CD4-positive, alpha-beta memory T cell (primary cell): ENCODE measurements around the gene CARD9. TPM values are rescaled to one million over a fixed set of nuclear protein-coding genes. Genes with fewer than 3 reads are reported as not detected.

Experiments used
- CTCF ChIA-PET: fragments of 350-600 bp; sonication (Branson Sonifier 250); formaldehyde crosslinking; loops from one replicate; lab custom pipeline; 2021; ENCODE audit warnings: inconsistent platforms; ENCODE audit not compliant: partially characterized antibody; lab: Charles Lee
- POLR2A ChIA-PET: fragments of 350-600 bp; sonication (Branson Sonifier 250); formaldehyde crosslinking; loops from one replicate; lab custom pipeline; 2021; ENCODE audit not compliant: partially characterized antibody; lab: Charles Lee
- DNase-seq, 5 donors: peaks; one replicate each; pipeline versions ENCODE4 v3.0.0 to v3.0.0-alpha.2; 2020 to 2022; ENCODE audit warnings: mixed read lengths in 1 of 5
- H3K27ac ChIP-seq: one replicate; pipeline ENCODE4 v1.7.0; 2013; ENCODE audit warnings: low read depth, low read length
- H3K27me3 ChIP-seq: 2 replicates; pipeline ENCODE4 v1.7.0; 2013; ENCODE audit warnings: mild to moderate bottlenecking, low read length, moderate library complexity; ENCODE audit not compliant: insufficient read depth
- H3K36me3 ChIP-seq: 2 replicates; pipeline ENCODE4 v1.7.0; 2013; ENCODE audit warnings: mild to moderate bottlenecking, low read length, moderate library complexity; ENCODE audit not compliant: insufficient read depth
- H3K4me1 ChIP-seq: 2 replicates; pipeline ENCODE4 v1.7.0; 2013; ENCODE audit warnings: mild to moderate bottlenecking, low read length, moderate library complexity; ENCODE audit not compliant: insufficient read depth
- H3K4me3 ChIP-seq, 2 donors: one replicate each; pipeline ENCODE4 v1.7.0; 2013; ENCODE audit warnings: low read length in 2 of 2, mild to moderate bottlenecking in 1 of 2
- H3K9me3 ChIP-seq, 2 donors: one replicate each; pipeline ENCODE4 v1.7.0; 2013; ENCODE audit warnings: low read length in 2 of 2, control low read depth in 1 of 2; ENCODE audit not compliant: control insufficient read depth in 1 of 2
- H3K27ac Mint-ChIP-seq, 7 donors: one replicate each; pipeline ENCODE4 v1.8.0; 2020 to 2021; ENCODE audit warnings: mixed read lengths in 7 of 7, mild to moderate bottlenecking in 6 of 7, inconsistent platforms in 3 of 7, moderate library complexity in 3 of 7
- H3K27me3 Mint-ChIP-seq, 2 donors: one replicate each; pipeline ENCODE4 v1.8.0; 2020 to 2021; ENCODE audit warnings: mixed read lengths in 2 of 2
- H3K36me3 Mint-ChIP-seq, 2 donors: one replicate each; pipeline ENCODE4 v1.8.0; 2020 to 2021; ENCODE audit warnings: mixed read lengths in 2 of 2, inconsistent platforms in 1 of 2, mild to moderate bottlenecking in 1 of 2
- H3K4me1 Mint-ChIP-seq, 4 donors: one replicate each; pipeline ENCODE4 v1.8.0; 2020 to 2021; ENCODE audit warnings: mixed read lengths in 4 of 4, mild to moderate bottlenecking in 1 of 4
- H3K4me3 Mint-ChIP-seq, 8 donors: one replicate each; pipeline ENCODE4 v1.8.0; 2020 to 2021; ENCODE audit warnings: mixed read lengths in 8 of 8, mild to moderate bottlenecking in 7 of 8, moderate library complexity in 6 of 8, inconsistent platforms in 3 of 8
- H3K9me3 Mint-ChIP-seq, 8 donors: one replicate each; pipeline ENCODE4 v1.8.0; 2020 to 2021; ENCODE audit warnings: mixed read lengths in 8 of 8, mild to moderate bottlenecking in 5 of 8, inconsistent platforms in 3 of 8, moderate library complexity in 1 of 8
- intact Hi-C: fragments of 100-400 bp; cut with micrococcal nuclease; formaldehyde crosslinking; loops from one replicate; pipeline ENCODE4 v1.15.1; 2023
- polyA plus RNA-seq, 2 donors: library from polyadenylated mRNA; unstranded; fragments of 300-500 nt; fragmentation: Illumina TruSeq; gene quantifications; one replicate each; pipeline ENCODE4 v1.2.3, GENCODE V29; 2021
- total RNA-seq, 2 experiments: library from RNA; stranded (reverse); gene quantifications; one replicate each; pipeline ENCODE4 v1.2.3, GENCODE V29; 2021

CARD9 gene
- total and polyA plus RNA-seq, 4 experiments from 2014 or later: 0.41 to 1.2 (median 0.70) TPM; not detected in 1

GRCh38 chr9:136339173-136339957, 34.1 kb downstream of the CARD9 start:
- no peaks in the 10 kb centered on the region for H3K4me1 ChIP-seq

GRCh38 chr9:136338511-136338910, 35.0 kb downstream of the CARD9 start:
- H3K9me3 ChIP-seq: no peaks in the 10 kb centered on the region
- H3K36me3 ChIP-seq: no peaks in the 10 kb centered on the region
- DNase-seq: no peak
- H3K27me3 ChIP-seq: no peaks in the 10 kb centered on the region
- Mint-ChIP-seq H3K4me3 (no peak overlapping the region), H3K4me1 (no peaks in the 10 kb centered on the region), H3K27me3 (no peaks in the 10 kb centered on the region), H3K27ac (peak overlapping the region in 1 of 7 donors; percentile 50), H3K36me3 (peaks cover 0 to 2% of the 10 kb centered on the region in 2 donors), H3K9me3 (no peaks in the 10 kb centered on the region)
- no peak overlapping the region for H3K4me3 ChIP-seq
- no peak overlapping the region for H3K27ac ChIP-seq
- ChIA-PET POLR2A (no interaction called here), CTCF (interaction anchor here (1.6 kb wide), 1 partner anchor 25 kb away, joined by 3 read pairs; the partner anchor contains the start of gene DNLZ)
- no peaks in the 10 kb centered on the region for H3K4me1 ChIP-seq
- intact Hi-C loops: no loop called here

More at GRCh38 chr9:136339173-136339957, 34.1 kb downstream of the CARD9 start:
- intact Hi-C loops: no loop called here
- Histone ChIP-seq H3K4me3 (no peak overlapping the region), H3K27ac (no peak overlapping the region), H3K27me3 (no peaks in the 10 kb centered on the region), H3K9me3 (no peaks in the 10 kb centered on the region), H3K36me3 (no peaks in the 10 kb centered on the region)
- Mint-ChIP-seq H3K9me3 (no peaks in the 10 kb centered on the region), H3K27ac (peak overlapping the region in 2 of 7 donors; percentile 32 to 50), H3K4me3 (no peak overlapping the region), H3K27me3 (no peaks in the 10 kb centered on the region), H3K36me3 (peaks cover 0 to 2% of the 10 kb centered on the region in 2 donors), H3K4me1 (no peaks in the 10 kb centered on the region)
- DNase-seq: peak in 3 of 5 donors; percentile 16 to 32 (median 28)
- CTCF ChIA-PET: interaction anchor here (0.6 to 1.6 kb wide), 2 partner anchors 24 to 295 kb away, joined by 3 read pairs; partner anchors contain the start of gene DNLZ
- POLR2A ChIA-PET: no interaction called here

DNA sequence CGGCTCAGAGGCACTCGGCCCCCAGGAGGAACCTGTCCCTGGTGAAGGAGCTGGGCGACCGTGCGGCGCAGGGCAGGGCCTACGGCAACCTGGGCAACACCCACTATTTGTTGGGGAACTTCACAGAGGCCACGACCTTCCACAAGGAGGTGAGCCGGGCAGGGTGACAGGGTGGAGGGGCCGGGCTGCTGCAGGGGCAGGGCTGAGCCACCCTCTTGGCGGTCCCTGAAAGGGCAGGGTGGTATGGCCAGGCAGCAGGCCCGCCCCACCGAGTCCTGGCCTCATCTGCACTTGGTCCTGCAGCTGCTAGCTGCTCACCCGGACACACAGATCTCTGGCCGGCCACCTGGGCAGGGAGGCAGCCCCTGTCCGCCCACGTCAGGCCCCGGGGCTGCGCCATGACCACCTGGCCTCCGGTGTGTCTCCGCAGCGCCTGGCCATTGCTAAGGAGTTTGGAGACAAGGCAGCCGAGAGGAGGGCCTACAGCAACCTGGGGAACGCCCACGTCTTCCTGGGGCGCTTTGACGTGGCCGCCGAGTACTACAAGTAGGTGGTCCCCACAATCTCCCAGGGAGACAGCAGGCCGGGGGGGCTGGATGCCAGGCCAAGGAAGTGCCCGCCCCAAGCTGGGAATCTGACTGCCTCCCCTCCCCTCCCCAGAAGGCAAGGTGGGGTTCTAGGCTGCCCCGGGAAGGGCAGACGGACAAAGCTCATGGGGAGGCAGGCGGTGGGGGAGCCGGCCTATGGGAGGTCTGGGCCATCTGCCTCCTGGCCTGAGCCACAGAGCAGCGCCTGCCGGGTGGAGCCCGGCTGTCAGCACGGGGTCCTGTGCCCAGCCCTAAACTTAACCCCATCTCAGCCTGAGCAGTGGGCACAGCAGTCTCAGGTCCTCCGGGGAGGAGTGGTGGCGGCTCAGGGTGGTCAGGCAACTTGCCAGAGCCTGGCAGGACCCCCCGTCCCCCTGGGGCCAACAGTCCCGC, 35.8 kb downstream of the CARD9 start:
- Histone ChIP-seq H3K9me3 (no peaks in the 10 kb centered on the region), H3K4me1 (no peaks in the 10 kb centered on the region), H3K4me3 (no peak overlapping the region), H3K27me3 (no peaks in the 10 kb centered on the region), H3K27ac (no peak overlapping the region), H3K36me3 (no peaks in the 10 kb centered on the region)
- Mint-ChIP-seq H3K9me3 (no peaks in the 10 kb centered on the region), H3K27ac (no peak overlapping the region), H3K4me1 (no peaks in the 10 kb centered on the region), H3K4me3 (no peak overlapping the region), H3K27me3 (no peaks in the 10 kb centered on the region), H3K36me3 (peaks cover 0 to 2% of the 10 kb centered on the region in 2 donors)
- POLR2A ChIA-PET: no interaction called here
- CTCF ChIA-PET: interaction anchor here (1.6 kb wide), 1 partner anchor 26 kb away, joined by 3 read pairs; the partner anchor contains the start of gene DNLZ
- intact Hi-C loops: no loop called here
- DNase-seq: no peak

DNA sequence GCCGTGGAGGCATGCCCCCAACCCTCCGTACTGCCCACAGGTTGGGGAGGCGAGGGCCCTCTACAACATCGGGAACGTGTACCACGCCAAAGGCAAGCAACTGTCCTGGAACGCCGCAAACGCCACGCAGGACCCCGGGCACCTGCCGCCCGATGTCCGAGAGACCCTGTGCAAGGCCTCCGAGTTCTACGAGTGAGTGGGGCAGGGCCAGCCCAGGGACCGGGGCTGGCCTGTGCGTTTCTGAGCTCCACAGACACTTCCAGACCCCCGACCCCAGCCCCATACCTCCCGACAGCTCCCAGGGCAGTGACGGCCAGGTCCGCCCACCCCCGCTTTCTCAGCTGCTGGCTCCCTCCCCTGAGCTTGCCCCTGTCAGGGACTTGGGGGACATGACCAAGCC, 36.6 kb downstream of the CARD9 start:
- Mint-ChIP-seq H3K36me3 (peaks cover 0 to 2% of the 10 kb centered on the region in 2 donors), H3K27ac (no peak overlapping the region), H3K9me3 (no peaks in the 10 kb centered on the region), H3K4me3 (no peak overlapping the region), H3K27me3 (no peaks in the 10 kb centered on the region), H3K4me1 (no peaks in the 10 kb centered on the region)
- Histone ChIP-seq H3K27me3 (no peaks in the 10 kb centered on the region), H3K9me3 (no peaks in the 10 kb centered on the region), H3K4me3 (no peak overlapping the region), H3K27ac (no peak overlapping the region), H3K36me3 (no peaks in the 10 kb centered on the region), H3K4me1 (no peaks in the 10 kb centered on the region)
- ChIA-PET POLR2A (no interaction called here), CTCF (no interaction called here)
- no peak for DNase-seq
- intact Hi-C loops: no loop called here

GRCh38 chr9:136336156-136336870, 37.2 kb downstream of the CARD9 start:
- Histone ChIP-seq H3K36me3 (no peaks in the 10 kb centered on the region), H3K4me3 (no peak overlapping the region), H3K9me3 (no peaks in the 10 kb centered on the region), H3K27me3 (no peaks in the 10 kb centered on the region), H3K27ac (no peak overlapping the region), H3K4me1 (no peaks in the 10 kb centered on the region)
- POLR2A ChIA-PET: interaction anchor here (1.6 kb wide), 1 partner anchor 27 kb away, joined by 5 read pairs; the partner anchor contains the start of gene DNLZ
- H3K4me1 Mint-ChIP-seq: no peaks in the 10 kb centered on the region
- no peaks in the 10 kb centered on the region for H3K9me3 Mint-ChIP-seq
- H3K36me3 Mint-ChIP-seq: peaks cover 0 to 2% of the 10 kb centered on the region in 2 donors
- intact Hi-C loops: no loop called here
- no peak for DNase-seq
- H3K4me3 Mint-ChIP-seq: no peak overlapping the region
- no peaks in the 10 kb centered on the region for H3K27me3 Mint-ChIP-seq
- no peak overlapping the region for H3K27ac Mint-ChIP-seq
- CTCF ChIA-PET: no interaction called here

DNA sequence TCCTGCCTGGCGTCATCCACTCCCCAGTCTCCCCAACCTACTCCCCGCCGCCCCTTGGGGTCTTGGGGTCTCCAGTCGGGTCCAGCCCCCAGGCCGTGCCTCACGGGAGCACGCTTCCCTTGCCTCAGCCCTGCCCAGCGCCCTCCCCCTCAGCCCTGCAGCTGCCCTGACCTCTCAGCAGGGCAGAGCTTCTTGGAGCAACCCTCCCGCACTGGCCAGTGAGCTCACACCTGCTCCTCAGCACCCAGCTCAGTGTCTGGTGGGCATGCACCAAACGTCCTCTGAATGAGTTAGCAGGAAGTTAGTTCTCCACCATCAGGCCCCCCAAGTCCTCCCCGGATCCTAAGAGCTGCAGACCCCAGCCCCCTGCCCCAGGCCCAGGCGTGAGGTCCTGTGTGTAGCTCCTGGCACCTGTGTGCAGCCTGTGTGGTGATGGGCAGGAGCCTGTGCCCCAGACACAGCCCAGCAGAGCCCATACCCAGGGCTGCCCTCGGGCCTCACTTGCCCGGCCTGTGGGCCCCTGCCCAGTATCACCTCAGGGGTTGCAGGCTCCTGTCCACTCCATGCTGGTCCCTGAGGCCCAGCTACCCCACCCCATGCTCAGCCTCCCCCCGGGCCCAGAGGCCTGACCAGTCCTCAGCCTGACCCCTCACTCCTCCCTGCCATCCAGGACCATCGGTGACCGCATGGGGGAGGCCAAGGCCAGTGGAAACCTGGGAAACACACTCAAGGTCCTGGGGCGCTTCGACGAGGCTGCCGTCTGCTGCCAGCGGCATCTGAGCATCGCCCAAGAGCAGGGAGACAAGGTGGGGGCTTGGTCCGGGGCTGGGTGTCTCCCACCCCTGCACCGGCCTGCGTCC, 37.9 kb downstream of the CARD9 start:
- peaks cover 0 to 2% of the 10 kb centered on the region in 2 donors for H3K36me3 Mint-ChIP-seq
- Histone ChIP-seq H3K27ac (no peak overlapping the region), H3K36me3 (no peaks in the 10 kb centered on the region), H3K27me3 (no peaks in the 10 kb centered on the region), H3K4me1 (no peaks in the 10 kb centered on the region), H3K4me3 (no peak overlapping the region), H3K9me3 (no peaks in the 10 kb centered on the region)
- ChIA-PET CTCF (no interaction called here), POLR2A (interaction anchor here (1.6 kb wide), 1 partner anchor 28 kb away, joined by 5 read pairs; the partner anchor contains the start of gene DNLZ)
- no peaks in the 10 kb centered on the region for H3K27me3 Mint-ChIP-seq
- H3K9me3 Mint-ChIP-seq: no peaks in the 10 kb centered on the region
- no peak for DNase-seq
- H3K4me1 Mint-ChIP-seq: no peaks in the 10 kb centered on the region
- intact Hi-C loops: no loop called here
- no peak overlapping the region for H3K4me3 Mint-ChIP-seq
- H3K27ac Mint-ChIP-seq: peak overlapping the region in 1 of 7 donors; percentile 30
